ENCODE data around the gene METTL15.
"Not testable (repeated sequence)": the region's sequence is repeated elsewhere in the genome, so short reads cannot be mapped to it uniquely, and the experiment has no call there.

Gene METTL15

GRCh38 chr11:28223577-28223976, 115.4 kb downstream of the METTL15 start:
- no peak for DNase-seq

- DNase-seq: no peak
These were observed 115.8 kb downstream of the METTL15 start for GRCh38 chr11:28223994-28224393.

GRCh38 chr11:28227460-28227859, 119.3 kb downstream of the METTL15 start:
- DNase-seq: no peak

- no peak for DNase-seq
These were observed 120.2 kb downstream of the METTL15 start for GRCh38 chr11:28228196-28228895.

- DNase-seq: no peak
These were observed 123.3 kb downstream of the METTL15 start for GRCh38 chr11:28231475-28231874.

GRCh38 chr11:28232649-28233048, 124.5 kb downstream of the METTL15 start:
- no peak for DNase-seq

- DNase-seq: no peak
These were observed 133.6 kb downstream of the METTL15 start for GRCh38 chr11:28241760-28242159.

- no peak for DNase-seq
These were observed 134.4 kb downstream of the METTL15 start for GRCh38 chr11:28242596-28242995.

- no peak for DNase-seq
These were observed 134.9 kb downstream of the METTL15 start for GRCh38 chr11:28243061-28243460.

- no peak for DNase-seq
These were observed 135.4 kb downstream of the METTL15 start for GRCh38 chr11:28243581-28243980.

GRCh38 chr11:28245131-28245530, 136.9 kb downstream of the METTL15 start:
- no peak for DNase-seq

- no peak for DNase-seq
These were observed 142.0 kb downstream of the METTL15 start for GRCh38 chr11:28250192-28250591.

GRCh38 chr11:28251257-28251656, 143.1 kb downstream of the METTL15 start:
- no peak for DNase-seq

GRCh38 chr11:28257761-28258160, 149.6 kb downstream of the METTL15 start:
- no peak for DNase-seq

- DNase-seq: no peak
These were observed 151.1 kb downstream of the METTL15 start for GRCh38 chr11:28259177-28259843.

GRCh38 chr11:28268925-28269324, 160.7 kb downstream of the METTL15 start:
- no peak for DNase-seq

GRCh38 chr11:28269586-28269985, 161.4 kb downstream of the METTL15 start:
- DNase-seq: no peak

- not testable (repeated sequence) for DNase-seq
These were observed 164.1 kb downstream of the METTL15 start for GRCh38 chr11:28272247-28272646.

- DNase-seq: no peak
These were observed 166.0 kb downstream of the METTL15 start for GRCh38 chr11:28274216-28274615.

GRCh38 chr11:28284196-28284595, 176.0 kb downstream of the METTL15 start:
- DNase-seq: no peak

- no peak for DNase-seq
These were observed 181.3 kb downstream of the METTL15 start for GRCh38 chr11:28289444-28289843.

GRCh38 chr11:28290995-28291394, 182.8 kb downstream of the METTL15 start:
- not testable (repeated sequence) for DNase-seq

- DNase-seq: no peak
These were observed 188.2 kb downstream of the METTL15 start for GRCh38 chr11:28296426-28296825.

GRCh38 chr11:28298209-28298608, 190.0 kb downstream of the METTL15 start:
- DNase-seq: no peak
